HepG2 (cell line): ENCODE results near the gene CELSR3. TPM values are rescaled to one million over a fixed set of nuclear protein-coding genes. Genes with fewer than 3 reads are reported as not detected.

Source experiments
- ARNTL ChIP-seq: sonication (generic); formaldehyde crosslinking; IDR thresholded peaks from 2 replicates; pipeline ENCODE4 v1.4.0; 2020; ENCODE audit warnings: mild to moderate bottlenecking, missing genetic modification reagents
- CHD2 ChIP-seq: IDR thresholded peaks from 2 replicates; pipeline ENCODE4 v1.6.1; 2011; ENCODE audit warnings: low read depth, low read length, improper control_type of control experiment
- EEA1 ChIP-seq: sonication (generic); formaldehyde crosslinking; IDR thresholded peaks from 2 replicates; pipeline ENCODE4 v1.5.1; 2020; ENCODE audit warnings: mild to moderate bottlenecking, missing genetic modification reagents, borderline replicate concordance
- FLYWCH1 ChIP-seq: sonication (generic); formaldehyde crosslinking; IDR thresholded peaks from 2 replicates; pipeline ENCODE4 v1.8.1; 2023; ENCODE audit warnings: mild to moderate bottlenecking, missing genetic modification reagents
- HES4 ChIP-seq: sonication (generic); formaldehyde crosslinking; IDR thresholded peaks from 2 replicates; pipeline ENCODE4 v1.9.0; 2021; ENCODE audit warnings: mild to moderate bottlenecking, missing genetic modification reagents, borderline replicate concordance
- YY1 ChIP-seq: IDR thresholded peaks from 2 replicates; pipeline ENCODE4 v1.6.1; 2011; ENCODE audit warnings: low read length, low read depth, moderate library complexity, mild to moderate bottlenecking; ENCODE audit not compliant: insufficient read depth, insufficient replicate concordance
- ZBTB7A ChIP-seq: sonication (generic); formaldehyde crosslinking; IDR thresholded peaks from 2 replicates; pipeline ENCODE4 v1.8.0; 2022; ENCODE audit warnings: mild to moderate bottlenecking, missing genetic modification reagents
- ZC3H4 ChIP-seq: sonication (generic); formaldehyde crosslinking; IDR thresholded peaks from 2 replicates; pipeline ENCODE4 v1.4.0; 2020; ENCODE audit warnings: missing genetic modification reagents, borderline replicate concordance
- ZFY ChIP-seq: sonication (generic); formaldehyde crosslinking; IDR thresholded peaks from 2 replicates; pipeline ENCODE4 v1.4.0; 2020; ENCODE audit warnings: missing genetic modification reagents
- ZNF382 ChIP-seq: sonication (generic); formaldehyde crosslinking; IDR thresholded peaks from 2 replicates; pipeline ENCODE4 v1.5.0; 2020; ENCODE audit warnings: missing genetic modification reagents, mild to moderate bottlenecking, borderline replicate concordance
- ZNF430 ChIP-seq: sonication (generic); formaldehyde crosslinking; IDR thresholded peaks from 2 replicates; pipeline ENCODE4 v1.9.0; 2021; ENCODE audit warnings: mild to moderate bottlenecking, missing genetic modification reagents
- ZSCAN21 ChIP-seq: sonication (generic); formaldehyde crosslinking; IDR thresholded peaks from 2 replicates; pipeline ENCODE4 v1.8.0; 2022; ENCODE audit warnings: mild to moderate bottlenecking, missing genetic modification reagents, moderate library complexity, borderline replicate concordance
- ZSCAN30 ChIP-seq: sonication (generic); formaldehyde crosslinking; IDR thresholded peaks from 2 replicates; pipeline ENCODE4 v1.5.0; 2020; ENCODE audit warnings: mild to moderate bottlenecking, missing genetic modification reagents
- polyA plus RNA-seq, 8 experiments: library from polyadenylated mRNA; depleted of rRNA in 3 of 8; stranded (reverse) in 7 of 8; unstranded in 1 of 8; fragments of >200 nt; fragmentation: Illumina TruSeq in 4 of 8; extraction: Trizol in 4 of 8; gene quantifications; 2 replicates each; pipeline versions ENCODE4 v1.2.1 to v1.2.3, GENCODE V29; 2011 to 2016; ENCODE audit warnings: low read depth in 4 of 8, missing spikeins in 1 of 8, mixed read lengths in 1 of 8; ENCODE audit not compliant: insufficient read depth in 1 of 8
- total RNA-seq, 5 experiments: library from RNA; depleted of rRNA; stranded (reverse); fragments of >200 nt; fragmentation: Illumina TruSeq; extraction: Trizol; gene quantifications; 2 replicates each; pipeline ENCODE4 v1.2.3, GENCODE V29; 2016; ENCODE audit warnings: low read depth in 1 of 5
- TF ChIP-seq, protein P1 (sequence below): sonication (generic); formaldehyde crosslinking; IDR thresholded peaks from 2 replicates; pipeline ENCODE4 v1.4.0; 2020; ENCODE audit warnings: missing genetic modification reagents
- TF ChIP-seq, protein P2 (sequence below): sonication (generic); formaldehyde crosslinking; IDR thresholded peaks from 2 replicates; pipeline ENCODE4 v1.5.0; 2020; ENCODE audit warnings: mild to moderate bottlenecking, missing genetic modification reagents, moderate library complexity
- TF ChIP-seq, protein P3 (sequence below): sonication (generic); formaldehyde crosslinking; IDR thresholded peaks from 2 replicates; pipeline ENCODE4 v1.5.1; 2020; ENCODE audit warnings: missing genetic modification reagents, mild to moderate bottlenecking, borderline replicate concordance
- TF ChIP-seq, protein P4 (sequence below): sonication (generic); formaldehyde crosslinking; conservative IDR thresholded peaks from 2 replicates; pipeline ENCODE4 v1.4.0; 2020; ENCODE audit warnings: mild to moderate bottlenecking, missing genetic modification reagents, moderate library complexity
- TF ChIP-seq, protein P5 (sequence below): sonication (generic); formaldehyde crosslinking; IDR thresholded peaks from 2 replicates; pipeline ENCODE4 v1.8.1; 2023; ENCODE audit warnings: mild to moderate bottlenecking, missing genetic modification reagents
- TF ChIP-seq, protein P6 (sequence below): sonication (generic); formaldehyde crosslinking; IDR thresholded peaks from 2 replicates; pipeline ENCODE4 v1.5.0; 2020; ENCODE audit warnings: missing genetic modification reagents, mild to moderate bottlenecking, borderline replicate concordance

The CELSR3 gene
- total and polyA plus RNA-seq, 2 of the 13 experiments (the other 11 are each of a cell fraction or from before 2014, with no cell fraction given) = 5.4 to 6.7 TPM

DNA sequence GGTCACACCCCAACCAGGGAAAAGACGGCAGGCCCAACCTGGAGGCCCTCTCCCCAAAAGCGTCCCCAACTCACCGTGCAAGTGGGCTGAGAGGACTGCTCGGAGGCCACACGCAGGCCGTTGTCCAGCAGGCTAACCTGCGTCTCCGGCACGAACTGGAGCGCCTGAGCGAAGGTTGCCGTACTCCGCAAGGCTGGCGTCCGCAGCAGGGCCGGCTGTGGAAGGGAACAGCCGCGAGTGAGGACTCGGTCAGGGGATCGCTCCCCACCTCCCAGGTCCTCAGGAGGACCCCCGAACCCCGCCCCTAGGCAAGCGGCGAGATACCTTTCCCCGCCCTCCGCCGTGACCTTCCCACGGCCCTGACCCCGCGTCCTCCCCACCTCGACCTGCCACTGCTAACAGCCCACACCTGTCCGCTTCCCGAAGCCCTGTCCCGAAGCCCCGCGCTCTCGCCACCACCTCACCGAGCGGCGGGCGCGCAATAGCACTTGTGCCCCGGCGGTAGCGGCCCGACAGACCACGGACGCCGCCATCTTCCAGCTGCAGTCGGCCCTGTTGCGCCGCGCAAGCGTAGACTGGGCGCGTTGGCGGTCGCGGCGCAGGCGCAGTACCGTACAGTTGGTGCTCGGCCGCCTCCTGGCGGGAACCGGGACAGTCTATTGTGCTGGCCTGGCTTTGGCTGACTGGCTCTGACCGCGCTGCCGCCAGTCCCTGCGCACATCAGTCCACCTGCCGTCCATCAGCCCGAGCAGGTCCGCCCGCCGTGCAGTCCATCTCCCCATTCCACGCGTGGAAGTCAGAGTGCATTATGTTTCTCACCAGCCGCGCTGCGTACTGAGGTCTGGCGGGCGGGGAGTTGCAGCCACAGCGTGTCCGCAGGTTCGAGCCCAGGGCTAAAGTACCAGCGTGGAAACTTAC lies 53.3 kb downstream of the CELSR3 start, which contains the start of gene UQCRC1 (continued):
- no peak for TF ChIP-seq FLYWCH1 (CRISPR knock-in tag)
- TF ChIP-seq ZSCAN30 (CRISPR knock-in tag) = no peak
- TF ChIP-seq, protein P1, sequence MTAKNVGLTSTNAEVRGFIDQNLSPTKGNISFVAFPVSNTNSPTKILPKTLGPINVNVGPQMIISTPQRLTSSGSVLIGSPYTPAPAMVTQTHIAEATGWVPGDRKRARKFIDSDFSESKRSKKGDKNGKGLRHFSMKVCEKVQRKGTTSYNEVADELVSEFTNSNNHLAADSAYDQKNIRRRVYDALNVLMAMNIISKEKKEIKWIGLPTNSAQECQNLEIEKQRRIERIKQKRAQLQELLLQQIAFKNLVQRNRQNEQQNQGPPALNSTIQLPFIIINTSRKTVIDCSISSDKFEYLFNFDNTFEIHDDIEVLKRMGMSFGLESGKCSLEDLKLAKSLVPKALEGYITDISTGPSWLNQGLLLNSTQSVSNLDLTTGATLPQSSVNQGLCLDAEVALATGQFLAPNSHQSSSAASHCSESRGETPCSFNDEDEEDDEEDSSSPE (CRISPR knock-in tag) = peak; percentile 78
- TF ChIP-seq EEA1 = peak; percentile 93
- TF ChIP-seq, protein P2, sequence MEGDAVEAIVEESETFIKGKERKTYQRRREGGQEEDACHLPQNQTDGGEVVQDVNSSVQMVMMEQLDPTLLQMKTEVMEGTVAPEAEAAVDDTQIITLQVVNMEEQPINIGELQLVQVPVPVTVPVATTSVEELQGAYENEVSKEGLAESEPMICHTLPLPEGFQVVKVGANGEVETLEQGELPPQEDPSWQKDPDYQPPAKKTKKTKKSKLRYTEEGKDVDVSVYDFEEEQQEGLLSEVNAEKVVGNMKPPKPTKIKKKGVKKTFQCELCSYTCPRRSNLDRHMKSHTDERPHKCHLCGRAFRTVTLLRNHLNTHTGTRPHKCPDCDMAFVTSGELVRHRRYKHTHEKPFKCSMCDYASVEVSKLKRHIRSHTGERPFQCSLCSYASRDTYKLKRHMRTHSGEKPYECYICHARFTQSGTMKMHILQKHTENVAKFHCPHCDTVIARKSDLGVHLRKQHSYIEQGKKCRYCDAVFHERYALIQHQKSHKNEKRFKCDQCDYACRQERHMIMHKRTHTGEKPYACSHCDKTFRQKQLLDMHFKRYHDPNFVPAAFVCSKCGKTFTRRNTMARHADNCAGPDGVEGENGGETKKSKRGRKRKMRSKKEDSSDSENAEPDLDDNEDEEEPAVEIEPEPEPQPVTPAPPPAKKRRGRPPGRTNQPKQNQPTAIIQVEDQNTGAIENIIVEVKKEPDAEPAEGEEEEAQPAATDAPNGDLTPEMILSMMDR (CRISPR knock-in tag) = peak; percentile 98
- TF ChIP-seq, protein P3, sequence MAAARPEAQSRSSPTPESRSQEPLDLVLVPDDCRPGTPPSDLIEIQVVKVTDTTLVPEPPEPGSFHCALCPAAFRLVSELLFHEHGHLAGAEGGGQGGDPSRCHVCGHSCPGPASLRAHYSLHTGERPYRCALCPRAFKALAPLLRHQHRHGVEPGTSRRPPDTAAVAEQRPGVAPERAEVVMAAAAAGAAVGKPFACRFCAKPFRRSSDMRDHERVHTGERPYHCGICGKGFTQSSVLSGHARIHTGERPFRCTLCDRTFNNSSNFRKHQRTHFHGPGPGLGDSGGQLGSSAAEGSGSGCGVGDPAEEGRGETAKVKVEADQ (CRISPR knock-in tag) = peak; percentile 93
- peak; percentile 81 for TF ChIP-seq ZBTB7A (CRISPR knock-in tag)
- no peak for TF ChIP-seq CHD2
- TF ChIP-seq, protein P4, sequence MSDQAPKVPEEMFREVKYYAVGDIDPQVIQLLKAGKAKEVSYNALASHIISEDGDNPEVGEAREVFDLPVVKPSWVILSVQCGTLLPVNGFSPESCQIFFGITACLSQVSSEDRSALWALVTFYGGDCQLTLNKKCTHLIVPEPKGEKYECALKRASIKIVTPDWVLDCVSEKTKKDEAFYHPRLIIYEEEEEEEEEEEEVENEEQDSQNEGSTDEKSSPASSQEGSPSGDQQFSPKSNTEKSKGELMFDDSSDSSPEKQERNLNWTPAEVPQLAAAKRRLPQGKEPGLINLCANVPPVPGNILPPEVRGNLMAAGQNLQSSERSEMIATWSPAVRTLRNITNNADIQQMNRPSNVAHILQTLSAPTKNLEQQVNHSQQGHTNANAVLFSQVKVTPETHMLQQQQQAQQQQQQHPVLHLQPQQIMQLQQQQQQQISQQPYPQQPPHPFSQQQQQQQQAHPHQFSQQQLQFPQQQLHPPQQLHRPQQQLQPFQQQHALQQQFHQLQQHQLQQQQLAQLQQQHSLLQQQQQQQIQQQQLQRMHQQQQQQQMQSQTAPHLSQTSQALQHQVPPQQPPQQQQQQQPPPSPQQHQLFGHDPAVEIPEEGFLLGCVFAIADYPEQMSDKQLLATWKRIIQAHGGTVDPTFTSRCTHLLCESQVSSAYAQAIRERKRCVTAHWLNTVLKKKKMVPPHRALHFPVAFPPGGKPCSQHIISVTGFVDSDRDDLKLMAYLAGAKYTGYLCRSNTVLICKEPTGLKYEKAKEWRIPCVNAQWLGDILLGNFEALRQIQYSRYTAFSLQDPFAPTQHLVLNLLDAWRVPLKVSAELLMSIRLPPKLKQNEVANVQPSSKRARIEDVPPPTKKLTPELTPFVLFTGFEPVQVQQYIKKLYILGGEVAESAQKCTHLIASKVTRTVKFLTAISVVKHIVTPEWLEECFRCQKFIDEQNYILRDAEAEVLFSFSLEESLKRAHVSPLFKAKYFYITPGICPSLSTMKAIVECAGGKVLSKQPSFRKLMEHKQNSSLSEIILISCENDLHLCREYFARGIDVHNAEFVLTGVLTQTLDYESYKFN (CRISPR knock-in tag) = peak; percentile 54
- peak; percentile 95 for TF ChIP-seq ZFY (CRISPR knock-in tag)
- peak; percentile 98 for TF ChIP-seq YY1
- TF ChIP-seq, protein P5, sequence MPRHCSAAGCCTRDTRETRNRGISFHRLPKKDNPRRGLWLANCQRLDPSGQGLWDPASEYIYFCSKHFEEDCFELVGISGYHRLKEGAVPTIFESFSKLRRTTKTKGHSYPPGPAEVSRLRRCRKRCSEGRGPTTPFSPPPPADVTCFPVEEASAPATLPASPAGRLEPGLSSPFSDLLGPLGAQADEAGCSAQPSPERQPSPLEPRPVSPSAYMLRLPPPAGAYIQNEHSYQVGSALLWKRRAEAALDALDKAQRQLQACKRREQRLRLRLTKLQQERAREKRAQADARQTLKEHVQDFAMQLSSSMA = no peak; the same call in 1 of the 2 replicates
- TF ChIP-seq HES4 (CRISPR knock-in tag) = no peak
- TF ChIP-seq ZNF382 = no peak
- no peak for TF ChIP-seq ARNTL (CRISPR knock-in tag)
- no peak for TF ChIP-seq ZC3H4 (CRISPR knock-in tag)
- TF ChIP-seq ZSCAN21 = peak; percentile 91
- peak; percentile 40; the same call in 1 of the 2 replicates for TF ChIP-seq ZNF430 (CRISPR knock-in tag)
- TF ChIP-seq, protein P6, sequence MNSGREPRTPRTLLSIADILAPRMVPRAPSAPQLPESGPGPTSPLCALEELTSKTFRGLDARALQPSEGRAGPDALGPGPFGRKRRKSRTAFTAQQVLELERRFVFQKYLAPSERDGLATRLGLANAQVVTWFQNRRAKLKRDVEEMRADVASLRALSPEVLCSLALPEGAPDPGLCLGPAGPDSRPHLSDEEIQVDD (CRISPR knock-in tag) = peak; percentile 85; the same call in 1 of the 2 replicates
